ENCODE data around the gene RIN1.
"Not testable (repeated sequence)": the region's sequence is repeated elsewhere in the genome, so short reads cannot be mapped to it uniquely, and the experiment has no call there.

The RIN1 gene

DNA sequence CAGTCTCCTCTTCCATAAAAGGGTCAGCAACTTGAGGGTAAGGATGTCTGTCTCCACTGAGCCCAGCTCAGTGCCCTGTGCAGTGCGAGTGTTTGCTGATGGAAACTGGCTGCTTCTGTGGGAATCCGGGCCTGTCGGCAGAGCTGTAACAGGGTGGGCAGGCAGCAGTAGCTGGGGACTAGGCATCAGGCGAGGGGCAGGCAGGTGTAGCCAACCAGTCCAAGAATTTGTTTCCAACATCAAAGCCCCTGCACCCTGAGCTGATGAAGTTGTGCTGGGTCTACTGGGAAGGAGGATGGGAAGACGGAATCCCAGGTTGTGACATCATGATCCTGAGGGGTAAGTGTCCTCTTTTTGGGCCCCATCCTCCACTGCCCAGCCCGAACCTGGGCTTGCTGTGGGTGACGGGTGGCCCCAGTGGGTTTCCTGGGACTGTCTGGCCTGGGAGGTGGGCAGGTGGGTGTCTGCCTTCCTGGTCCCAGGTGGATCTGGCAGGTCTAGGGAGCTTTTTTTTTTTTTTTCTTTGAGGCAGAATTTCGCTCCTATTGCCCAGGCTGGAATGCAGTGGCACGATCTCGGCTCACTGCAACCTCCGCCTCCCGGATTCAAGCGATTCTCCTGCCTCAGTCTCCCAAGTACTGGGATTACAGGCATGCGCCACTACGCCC is 24.3 kb upstream of the RIN1 start:
- no peak overlapping the region for H3K4me3 ChIP-seq (ENCODE audit: low read depth, low read length)

- H3K4me3 ChIP-seq (ENCODE audit: low read depth, low read length) = no peak overlapping the region
Measured at GRCh38 chr11:66359662-66360087, 23.4 kb upstream of the RIN1 start.

DNA sequence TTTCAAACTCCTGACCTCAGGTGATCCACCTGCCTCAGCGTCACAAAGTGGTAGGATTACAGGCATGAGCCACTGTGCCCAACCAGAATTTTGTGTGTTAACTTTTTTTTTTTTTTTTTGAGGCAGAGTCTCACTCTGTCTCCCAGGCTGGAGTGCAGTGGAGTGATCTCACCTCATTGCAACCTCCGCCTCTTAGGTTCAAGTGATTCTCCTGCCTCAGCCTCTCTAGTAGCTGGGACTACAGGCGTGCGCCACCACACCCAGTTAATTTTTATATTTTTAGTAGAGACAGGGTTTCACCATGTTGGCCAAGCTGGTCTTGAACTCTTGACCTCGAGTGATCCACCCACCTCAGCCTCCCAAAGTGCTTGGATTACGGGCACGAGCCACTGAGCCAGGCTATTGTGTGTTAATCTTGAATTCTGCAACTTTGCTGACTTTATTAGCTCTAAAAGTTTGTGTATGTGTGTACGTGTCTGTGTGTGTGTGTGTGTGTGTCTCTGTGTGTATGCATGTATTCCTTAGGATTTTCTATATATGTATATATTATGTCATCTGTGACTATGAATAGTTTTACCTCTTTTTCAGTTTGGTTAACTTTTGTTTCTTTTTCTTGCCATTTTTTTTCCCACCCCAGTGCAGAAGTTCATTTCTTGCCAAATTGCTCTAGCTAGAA is 14.5 kb upstream of the RIN1 start:
- H3K4me3 ChIP-seq (ENCODE audit: low read depth, low read length) = not testable (repeated sequence)

DNA sequence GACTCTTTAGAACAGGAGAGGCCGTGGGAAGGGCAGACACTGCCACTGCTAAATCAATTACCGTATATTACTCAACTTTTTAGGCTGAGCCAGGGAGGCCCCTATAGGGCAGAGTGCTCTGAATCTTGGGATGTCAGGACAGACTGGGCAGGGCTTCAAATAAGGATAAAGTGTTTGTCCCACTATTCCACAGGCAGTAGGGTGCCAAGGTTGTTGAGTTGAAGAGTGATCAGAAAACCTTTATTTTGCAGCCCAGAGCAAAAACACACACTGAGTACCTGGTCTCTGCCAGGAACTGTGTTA is 12.8 kb upstream of the RIN1 start:
- H3K4me3 ChIP-seq (ENCODE audit: low read depth, low read length) = no peak overlapping the region

DNA sequence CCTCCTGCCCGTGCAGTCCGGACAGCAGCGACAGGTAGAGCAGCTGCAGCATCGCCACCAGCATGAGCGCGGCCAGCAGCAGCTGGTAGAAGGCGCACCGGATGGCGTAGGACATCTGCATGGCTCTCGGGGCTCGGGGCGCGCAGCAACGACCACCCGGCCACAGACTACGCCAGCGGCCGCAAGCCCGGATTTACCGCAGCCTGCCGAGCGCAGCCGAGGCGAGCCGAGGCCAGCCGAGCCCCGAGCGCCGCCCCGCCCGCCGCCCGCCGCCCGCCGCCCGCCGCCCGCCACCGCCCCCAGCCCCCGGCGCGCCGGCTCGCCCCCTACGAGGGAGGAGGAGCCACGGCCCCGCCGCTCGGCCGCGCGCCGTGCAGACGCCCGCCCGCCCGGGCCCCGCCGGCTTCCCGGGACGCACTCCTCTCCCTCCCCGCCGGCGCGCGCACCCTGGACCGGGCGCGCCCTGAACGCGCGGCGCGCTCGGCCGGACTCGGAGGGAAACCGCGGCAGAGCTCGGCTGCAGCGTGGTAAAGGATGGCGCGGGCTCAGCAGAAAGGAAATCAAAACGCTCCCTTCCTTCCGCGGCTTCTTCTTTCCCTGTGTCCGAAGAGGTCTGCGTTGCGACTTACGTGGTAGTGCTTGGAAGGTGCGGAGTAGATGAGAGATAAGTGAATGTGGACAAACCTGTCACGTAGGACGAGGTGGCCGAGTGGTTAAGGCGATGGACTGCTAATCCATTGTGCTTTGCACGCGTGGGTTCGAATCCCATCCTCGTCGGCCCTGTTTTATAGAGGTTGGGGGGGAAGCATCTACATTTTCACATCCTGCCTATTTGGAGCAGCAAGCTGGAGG is 11.4 kb upstream of the RIN1 start, which contains the start of gene B4GAT1:
TSS of gene B4GAT1 (minus strand) at position 205 of the 852 bp plus-strand sequence. CDS start at position 121, 84 bp downstream.
- H3K4me3 ChIP-seq (ENCODE audit: low read depth, low read length) = peak within 1 kb of the TSS; percentile 92

DNA sequence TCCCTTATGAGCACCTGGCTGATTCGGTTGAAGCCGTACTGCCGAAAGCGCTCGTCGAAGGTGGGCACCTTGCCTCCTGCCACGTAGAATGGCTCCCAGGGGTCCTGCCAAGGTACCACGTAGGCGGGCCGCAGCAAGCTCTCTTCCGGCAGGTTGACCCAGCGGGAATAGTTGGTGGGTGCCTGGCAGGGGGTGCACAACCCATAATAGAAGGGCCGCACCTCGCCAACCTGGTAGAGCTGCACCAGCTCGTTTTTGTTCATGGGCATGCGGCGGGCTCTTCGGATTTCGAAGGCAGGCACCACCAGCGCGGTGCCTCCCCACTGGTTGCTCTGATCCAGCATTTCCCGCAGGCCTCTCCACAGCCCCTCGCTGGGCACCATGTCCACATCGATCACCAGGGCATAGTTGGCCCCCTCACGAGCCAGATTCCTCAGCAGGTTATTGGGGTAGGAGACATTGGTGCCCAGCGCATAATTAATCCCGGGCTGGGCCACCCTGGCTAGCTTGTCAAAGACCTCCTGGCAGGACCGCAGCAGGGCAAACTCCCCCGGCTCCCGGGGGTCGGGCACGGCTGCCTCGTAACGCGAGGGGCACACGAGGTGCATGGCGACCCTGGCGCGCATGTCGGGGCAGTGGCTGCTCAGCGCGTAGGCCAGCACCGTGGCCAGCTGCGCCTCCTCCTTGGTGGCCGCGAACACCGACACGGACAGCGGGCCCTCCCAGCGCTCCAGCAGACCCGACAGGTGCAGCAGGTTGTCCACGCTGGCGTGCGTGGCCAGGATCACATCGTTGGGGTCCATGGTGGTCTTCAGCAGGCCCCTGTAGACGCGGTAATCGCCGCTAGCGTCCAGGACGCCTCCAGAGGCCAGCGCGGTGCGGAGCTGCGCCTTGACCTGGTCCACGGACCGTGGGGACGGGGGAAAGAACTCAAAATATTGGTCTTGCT is 10.5 kb upstream of the RIN1 start:
- peak overlapping the region; percentile 92 for H3K4me3 ChIP-seq (ENCODE audit: low read depth, low read length)

DNA sequence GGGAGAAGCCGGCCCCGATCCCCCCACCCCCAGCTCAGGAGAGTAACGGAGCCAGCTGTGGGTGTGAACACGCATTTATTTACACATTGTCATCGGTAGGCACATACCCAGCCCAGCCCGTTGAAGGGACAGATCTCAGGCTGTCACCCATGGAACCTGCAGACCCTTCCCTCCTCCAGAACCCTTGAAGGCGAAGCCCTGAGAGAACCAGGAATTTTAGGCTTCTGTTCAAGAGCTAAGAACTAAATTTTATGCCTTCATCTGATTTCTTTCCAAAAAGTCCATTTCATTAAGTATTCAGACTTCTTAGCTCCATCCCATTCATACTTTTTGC is 9.0 kb upstream of the RIN1 start:
- peak overlapping the region; percentile 17 for H3K4me3 ChIP-seq (ENCODE audit: low read depth, low read length)

- H3K4me3 ChIP-seq (ENCODE audit: low read depth, low read length) = peak within 1 kb of the TSS; percentile 98
Measured at GRCh38 chr11:66344550-66345315, 8.5 kb upstream of the RIN1 start, which contains the start of gene BRMS1. Gene BRMS1, minus strand, starts transcription at chr11:66345104. Its CDS starts 2,870 bp downstream, at chr11:66342234.

DNA sequence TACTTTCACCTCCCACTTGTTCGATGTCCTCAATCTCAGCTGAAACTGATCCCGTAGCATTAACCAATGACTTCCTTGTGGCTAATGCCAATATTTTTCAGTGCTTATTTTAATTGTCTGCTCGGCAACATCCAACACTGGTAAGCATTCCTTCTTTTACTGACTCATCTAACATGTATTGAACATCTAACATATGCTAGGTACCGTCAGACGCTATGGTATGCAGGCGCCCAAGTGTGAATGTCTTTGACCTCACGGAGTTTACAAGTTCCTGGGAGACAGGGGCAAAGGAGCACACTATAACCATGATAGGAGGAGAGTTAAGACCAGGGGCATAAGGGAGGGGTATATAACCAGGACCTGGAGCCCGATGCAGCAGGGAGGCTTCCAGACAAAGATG is 6.9 kb upstream of the RIN1 start:
- no peak overlapping the region for H3K4me3 ChIP-seq (ENCODE audit: low read depth, low read length)

DNA sequence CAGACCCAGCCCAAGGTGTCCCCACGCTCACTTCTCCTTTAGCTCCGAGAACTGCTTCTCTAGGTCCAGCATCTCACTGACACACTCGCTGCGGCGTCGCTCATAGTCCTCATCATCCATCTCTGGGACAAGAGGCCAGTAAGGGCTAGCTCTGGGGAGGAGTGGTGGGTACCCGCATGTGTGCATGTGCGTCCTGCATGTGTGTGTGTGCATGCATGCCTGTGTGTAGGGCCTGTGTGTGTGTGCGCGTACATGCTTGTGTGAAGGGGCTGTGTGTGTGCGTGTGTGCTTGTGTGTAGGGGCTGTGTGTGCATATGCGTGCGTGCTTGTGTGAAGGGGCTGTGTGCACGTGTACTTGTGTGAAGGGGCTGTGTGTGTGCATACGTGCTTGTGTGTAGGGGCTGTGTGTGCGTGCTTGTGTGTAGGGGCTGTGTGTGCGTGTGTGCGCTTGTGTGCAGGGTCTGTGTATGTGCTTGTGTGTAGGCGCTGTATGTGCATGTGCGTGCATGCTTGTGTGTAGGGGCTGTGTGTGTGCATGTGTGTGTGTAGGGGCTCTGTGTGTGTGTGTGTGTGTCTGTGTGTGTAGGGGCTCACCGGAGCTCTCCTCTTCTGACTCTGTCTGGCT is 5.4 kb upstream of the RIN1 start:
- H3K4me3 ChIP-seq (ENCODE audit: low read depth, low read length) = no peak overlapping the region

GRCh38 chr11:66340596-66341501 is 4.6 kb upstream of the RIN1 start:
- no peak overlapping the region for H3K4me3 ChIP-seq (ENCODE audit: low read depth, low read length)

GRCh38 chr11:66339686-66340483 is 3.7 kb upstream of the RIN1 start:
- H3K4me3 ChIP-seq (ENCODE audit: low read depth, low read length) = no peak overlapping the region

DNA sequence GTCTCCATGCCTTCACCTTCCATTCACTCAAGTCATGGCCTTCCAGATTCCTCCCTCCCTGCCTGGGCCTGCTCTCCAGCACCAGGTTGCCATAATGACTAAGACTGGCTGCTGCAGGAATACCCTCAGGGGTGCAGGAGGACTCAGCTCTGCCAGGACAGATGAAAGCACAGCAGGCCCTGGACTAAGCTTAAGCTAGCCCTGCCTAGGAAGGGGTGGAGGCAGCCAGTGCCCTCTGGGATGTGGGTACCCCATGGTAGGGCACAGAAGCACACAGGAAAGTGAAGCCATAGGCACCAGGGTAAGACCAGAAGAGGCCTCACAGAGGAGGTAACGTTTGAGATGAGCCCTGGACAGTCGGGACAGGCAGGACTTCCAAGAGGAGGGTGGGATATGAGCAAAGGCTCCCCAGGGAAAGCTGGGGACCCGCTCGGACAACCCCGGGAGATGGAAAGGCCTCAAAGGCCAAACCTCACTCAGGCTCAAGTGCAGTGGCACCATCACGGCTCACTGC is 3.0 kb upstream of the RIN1 start:
- H3K4me3 ChIP-seq (ENCODE audit: low read depth, low read length) = no peak overlapping the region

DNA sequence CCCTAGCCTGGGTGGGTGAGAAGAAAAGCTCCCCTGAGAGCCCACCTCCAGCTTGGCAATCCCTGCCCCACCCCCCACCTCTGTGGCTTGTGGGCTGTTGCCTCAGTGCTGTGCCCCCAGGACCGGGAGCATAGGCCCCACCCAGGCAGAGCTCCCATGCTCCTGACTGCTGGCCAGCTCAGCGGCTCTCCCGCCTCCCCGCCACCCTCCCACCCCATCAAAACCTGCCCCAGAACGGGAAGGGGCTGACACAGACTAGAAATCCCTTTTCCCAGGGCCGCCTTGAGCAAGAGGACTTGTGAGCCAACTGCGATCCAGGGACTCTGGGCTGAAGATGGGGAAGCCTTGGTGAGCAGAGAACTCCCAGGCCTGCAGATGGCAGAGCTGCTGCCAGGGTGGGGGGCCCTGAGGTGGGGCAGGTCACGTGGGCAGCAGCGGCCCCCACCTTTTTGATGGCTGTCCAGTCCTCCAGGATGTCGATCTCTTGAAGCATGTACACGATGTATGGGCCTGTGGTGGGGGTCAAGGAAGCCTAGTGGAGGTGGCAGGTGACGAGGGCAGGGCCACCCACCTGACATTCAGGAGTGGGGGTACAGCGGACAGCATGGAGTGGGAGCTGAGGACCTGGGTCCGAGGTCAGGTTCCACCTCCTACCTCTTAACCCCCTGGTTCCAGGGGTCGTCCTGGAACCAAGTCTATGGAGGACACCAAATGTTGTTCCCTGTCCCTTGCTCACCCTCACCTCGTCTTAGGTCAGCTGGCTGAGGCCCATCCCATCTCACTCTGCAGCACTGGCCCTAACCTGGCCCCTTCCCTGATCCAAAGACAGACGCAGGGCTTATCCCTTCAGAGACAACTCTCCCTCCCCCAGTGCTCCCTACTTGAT is 2.3 kb upstream of the RIN1 start:
- H3K4me3 ChIP-seq (ENCODE audit: low read depth, low read length) = no peak overlapping the region

DNA sequence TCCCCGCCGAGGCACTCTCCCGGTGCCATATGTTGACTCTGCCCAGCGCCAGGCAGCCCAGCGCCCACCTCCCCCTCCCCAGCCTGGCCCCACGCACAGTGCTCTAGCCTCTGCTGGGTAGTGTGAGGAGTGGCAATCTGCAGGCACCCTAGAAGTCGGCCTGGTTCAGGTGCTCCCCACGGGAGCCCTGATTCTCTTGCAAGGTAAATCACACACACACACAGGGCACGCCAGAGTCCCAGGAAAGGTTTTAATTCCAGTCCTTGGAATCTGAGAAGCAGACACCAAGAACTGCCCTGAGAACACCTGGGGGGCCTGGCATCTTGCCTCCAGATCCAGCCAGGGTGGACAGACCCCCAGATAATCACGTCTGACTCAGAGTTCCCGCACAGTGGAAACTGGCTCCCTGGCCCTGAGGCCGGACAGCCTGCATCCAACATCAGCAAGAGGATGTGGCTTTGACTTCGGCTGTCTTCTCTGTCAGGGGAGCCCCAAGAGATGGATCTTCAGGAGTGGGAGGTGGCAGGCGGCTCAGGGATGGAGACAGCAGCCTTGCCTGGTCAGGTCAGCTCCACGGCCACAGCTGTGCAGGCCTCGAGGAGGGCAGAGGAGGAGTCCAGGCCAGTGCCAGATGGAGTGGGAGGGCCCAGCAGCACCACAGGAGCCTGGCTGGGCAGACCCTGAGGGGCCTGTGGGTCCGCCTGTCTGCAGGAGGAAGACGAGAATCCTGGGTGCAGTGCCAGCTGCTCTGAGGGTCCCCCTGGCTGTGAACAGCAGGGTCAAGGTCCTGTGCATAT is 1.1 kb upstream of the RIN1 start:
- no peak overlapping the region for H3K4me3 ChIP-seq (ENCODE audit: low read depth, low read length)
